Endothelial cell of umbilical vein (primary cell): ENCODE results near the gene PAK6.

Source experiments
- CTCF ChIP-seq, 2 donors: IDR thresholded peaks; 1 replicate in 1 of 2; 2 replicates in 1 of 2; pipeline ENCODE4 v1.5.1; 2011; ENCODE audit warnings: low read length in 2 of 2, mild to moderate bottlenecking in 2 of 2, moderate library complexity in 2 of 2, control low read depth in 1 of 2, inconsistent platforms in 1 of 2, low read depth in 1 of 2; ENCODE audit not compliant: insufficient read depth in 1 of 2; ENCODE audit errors: extremely low read depth in 1 of 2
- EZH2 ChIP-seq: IDR thresholded peaks from 2 replicates; pipeline ENCODE4 v1.6.1; 2012; ENCODE audit warnings: borderline replicate concordance, low read depth, mild to moderate bottlenecking, moderate library complexity, low read length, inconsistent platforms; ENCODE audit not compliant: severe bottlenecking
- MAX ChIP-seq: IDR thresholded peaks from 2 replicates; pipeline ENCODE4 v1.6.1; 2011; ENCODE audit not compliant: insufficient read depth, insufficient read length

- TF ChIP-seq CTCF (IDR thresholded peaks at IDR 0.05; ENCODE audit: extremely low read depth in 1 of 2, insufficient read depth in 1 of 2, low read depth in 1 of 2, low read length in 2 of 2), result no peak
- no peak for TF ChIP-seq MAX
- TF ChIP-seq EZH2, result no peak
Observed at GRCh38 chr15:40250771-40251483, 12.1 kb downstream of the PAK6 start.
